ENCODE data around the gene NFE2L2.

NFE2L2 gene

DNA sequence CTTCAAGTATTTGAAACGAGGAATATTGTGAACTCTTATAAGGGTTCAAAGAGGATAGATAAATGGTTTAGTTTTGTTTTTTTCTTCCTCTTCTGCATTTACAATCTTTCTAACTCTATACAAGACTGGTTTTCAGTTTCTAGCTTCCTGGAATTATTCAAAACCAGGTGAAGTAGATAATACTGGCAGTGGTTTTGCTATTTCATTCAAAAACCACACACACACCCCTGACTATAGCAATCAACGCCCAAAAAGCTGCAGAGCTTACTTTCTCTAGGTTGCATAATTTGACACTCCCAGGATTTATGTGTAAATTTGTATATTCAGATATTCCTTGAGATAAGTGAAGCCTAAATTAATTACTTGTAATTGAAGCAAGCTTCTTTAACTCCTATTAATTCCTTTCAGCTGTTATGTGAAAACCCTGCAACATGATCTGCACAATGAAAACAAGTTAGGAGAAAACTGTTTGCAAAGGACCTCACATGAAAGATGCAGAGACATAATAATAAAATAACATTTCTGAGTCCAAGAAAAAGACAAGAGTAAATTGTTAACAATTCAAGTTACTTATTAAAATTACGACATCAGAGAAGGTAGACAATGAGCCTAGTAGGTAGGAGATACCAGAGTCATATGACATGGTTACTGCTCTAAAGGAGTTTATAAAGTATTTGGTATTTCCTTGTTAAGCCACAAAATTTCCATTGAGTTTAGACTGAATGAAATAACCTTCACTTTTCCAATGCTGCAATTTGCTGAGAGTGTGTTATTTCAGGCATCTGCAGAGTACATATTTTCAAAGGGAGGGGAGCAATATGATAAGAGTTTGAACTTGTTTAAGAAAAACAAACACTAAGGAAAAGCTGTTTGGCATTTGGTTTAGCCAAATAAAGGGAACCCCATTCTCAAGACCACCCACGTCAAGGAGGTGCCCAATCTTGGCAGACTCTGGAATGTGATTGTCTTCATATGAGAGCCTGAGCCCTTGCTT, 1.6 kb upstream of the NFE2L2 start:
- Histone ChIP-seq H2AFZ (ENCODE audit: low read depth, low read length) (peak overlapping the region; percentile 91), H3K36me3 (replicated peaks; ENCODE audit: low read depth, low read length) (no peaks in the 10 kb centered on the region), H3K4me2 (ENCODE audit: low read length) (peak overlapping the region; percentile 96), H3K79me2 (ENCODE audit: low read length) (peaks cover 33% of the 10 kb centered on the region), H3K9ac (ENCODE audit: low read length) (peak overlapping the region; percentile 94), H4K20me1 (ENCODE audit: insufficient read depth, low read length) (peaks cover 21% of the 10 kb centered on the region), H3K4me1 (ENCODE audit: low read length) (peaks cover 24% of the 10 kb centered on the region), H3K27me3 (ENCODE audit: low read depth, low read length) (no peaks in the 10 kb centered on the region), H3K9me3 (ENCODE audit: insufficient read depth, low read length) (no peaks in the 10 kb centered on the region), H3K27ac (ENCODE audit: low read length) (peak overlapping the region; percentile 89), H3K4me3 (ENCODE audit: low read length) (peak overlapping the region; percentile 88)
- no peak for TF ChIP-seq EZH2phosphoT487 (IDR thresholded peaks at IDR 0.05; ENCODE audit: low read depth)
- TF ChIP-seq, protein P1, sequence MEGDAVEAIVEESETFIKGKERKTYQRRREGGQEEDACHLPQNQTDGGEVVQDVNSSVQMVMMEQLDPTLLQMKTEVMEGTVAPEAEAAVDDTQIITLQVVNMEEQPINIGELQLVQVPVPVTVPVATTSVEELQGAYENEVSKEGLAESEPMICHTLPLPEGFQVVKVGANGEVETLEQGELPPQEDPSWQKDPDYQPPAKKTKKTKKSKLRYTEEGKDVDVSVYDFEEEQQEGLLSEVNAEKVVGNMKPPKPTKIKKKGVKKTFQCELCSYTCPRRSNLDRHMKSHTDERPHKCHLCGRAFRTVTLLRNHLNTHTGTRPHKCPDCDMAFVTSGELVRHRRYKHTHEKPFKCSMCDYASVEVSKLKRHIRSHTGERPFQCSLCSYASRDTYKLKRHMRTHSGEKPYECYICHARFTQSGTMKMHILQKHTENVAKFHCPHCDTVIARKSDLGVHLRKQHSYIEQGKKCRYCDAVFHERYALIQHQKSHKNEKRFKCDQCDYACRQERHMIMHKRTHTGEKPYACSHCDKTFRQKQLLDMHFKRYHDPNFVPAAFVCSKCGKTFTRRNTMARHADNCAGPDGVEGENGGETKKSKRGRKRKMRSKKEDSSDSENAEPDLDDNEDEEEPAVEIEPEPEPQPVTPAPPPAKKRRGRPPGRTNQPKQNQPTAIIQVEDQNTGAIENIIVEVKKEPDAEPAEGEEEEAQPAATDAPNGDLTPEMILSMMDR (IDR thresholded peaks at IDR 0.05; ENCODE audit: low read depth, low read length), result no peak

DNA sequence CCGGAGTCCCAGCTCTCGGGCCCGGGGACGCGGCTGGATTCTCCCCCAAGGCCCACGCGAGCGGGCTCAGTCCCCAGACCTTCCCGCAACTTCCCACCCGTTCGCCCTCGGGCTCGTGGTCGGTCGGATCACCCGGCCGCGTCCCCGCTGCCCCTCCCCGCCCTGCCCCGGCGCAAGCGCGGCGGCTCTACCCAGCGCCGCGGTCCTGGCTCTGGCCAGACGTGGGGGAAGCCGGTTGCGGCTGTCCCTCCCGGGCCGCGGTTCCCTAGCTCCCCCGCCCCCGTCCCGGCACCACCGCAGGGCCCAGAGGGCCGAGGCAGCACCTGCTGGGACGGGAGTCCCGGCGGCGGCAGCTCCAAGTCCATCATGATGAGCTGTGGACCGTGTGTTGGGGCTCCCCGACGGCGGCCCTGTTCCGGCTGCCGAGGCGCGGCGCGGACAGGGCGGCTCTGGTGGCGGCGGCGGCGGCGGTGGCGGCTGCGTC, 276 bp downstream of the NFE2L2 start:
- H3K9me3 ChIP-seq (ENCODE audit: insufficient read depth, low read length), result no peaks in the 10 kb centered on the region
- TF ChIP-seq EZH2phosphoT487 (IDR thresholded peaks at IDR 0.05; ENCODE audit: low read depth), result no peak
- TF ChIP-seq, protein P1 (IDR thresholded peaks at IDR 0.05; ENCODE audit: low read depth, low read length), result no peak
- H3K36me3 ChIP-seq (replicated peaks; ENCODE audit: low read depth, low read length), result no peaks in the 10 kb centered on the region
- peak overlapping the region; percentile 94 for H3K9ac ChIP-seq (ENCODE audit: low read length)
- peak overlapping the region; percentile 89 for H3K27ac ChIP-seq (ENCODE audit: low read length)
- H3K79me2 ChIP-seq (ENCODE audit: low read length), result peaks cover 52% of the 10 kb centered on the region
- H3K27me3 ChIP-seq (ENCODE audit: low read depth, low read length), result no peaks in the 10 kb centered on the region
- H4K20me1 ChIP-seq (ENCODE audit: insufficient read depth, low read length), result peaks cover 30% of the 10 kb centered on the region
- peak overlapping the region; percentile 88 for H3K4me3 ChIP-seq (ENCODE audit: low read length)
- H3K4me2 ChIP-seq (ENCODE audit: low read length), result peak overlapping the region; percentile 89
- H2AFZ ChIP-seq (ENCODE audit: low read depth, low read length), result 0 out of 2 replicates have a peak overlapping the region, but pooled peaks have one; percentile 15
- peaks cover 24% of the 10 kb centered on the region for H3K4me1 ChIP-seq (ENCODE audit: low read length)

DNA sequence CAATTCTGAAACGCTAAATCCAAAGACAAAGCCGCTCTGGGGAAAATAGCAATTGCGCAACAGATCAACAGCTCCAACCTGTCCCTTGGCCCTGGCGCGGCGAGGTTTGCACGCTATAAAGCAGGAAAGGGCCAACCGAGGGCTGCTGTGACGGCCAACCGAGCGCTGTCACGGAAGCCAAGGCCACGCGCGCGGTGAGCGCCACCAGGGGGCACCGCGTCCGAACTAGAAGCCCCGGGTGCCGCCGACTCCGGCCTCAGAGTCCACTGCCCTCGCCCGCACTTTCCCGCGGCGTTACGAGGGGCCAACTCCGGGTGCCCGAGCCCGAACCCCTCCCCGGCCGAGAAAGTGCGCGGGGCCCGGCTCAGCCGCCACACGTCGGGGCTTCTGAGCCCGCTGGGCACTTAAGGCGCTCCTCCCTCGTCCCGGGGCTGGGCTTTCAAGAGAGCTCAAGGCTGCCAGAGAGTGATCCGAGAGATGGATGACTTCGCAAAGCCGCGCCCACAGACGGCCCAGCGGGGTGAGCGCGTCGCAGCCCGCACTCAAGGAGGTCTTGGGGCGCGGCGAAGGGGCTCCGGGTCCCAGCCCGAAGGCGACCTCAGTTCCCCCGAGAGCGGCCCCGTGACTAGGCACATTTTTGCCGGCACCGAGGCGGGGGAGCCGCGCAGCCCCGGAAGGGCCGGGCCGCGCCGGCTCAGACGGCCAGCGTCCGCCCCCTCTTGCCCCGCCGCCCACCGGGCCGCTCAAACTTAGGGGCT, 897 bp downstream of the NFE2L2 start:
- Histone ChIP-seq H3K79me2 (ENCODE audit: low read length) (peaks cover 58% of the 10 kb centered on the region), H3K9me3 (ENCODE audit: insufficient read depth, low read length) (no peaks in the 10 kb centered on the region), H3K27ac (ENCODE audit: low read length) (peak overlapping the region; percentile 89), H3K36me3 (replicated peaks; ENCODE audit: low read depth, low read length) (peaks cover 3% of the 10 kb centered on the region), H3K4me1 (ENCODE audit: low read length) (peaks cover 24% of the 10 kb centered on the region), H3K9ac (ENCODE audit: low read length) (peak overlapping the region; percentile 94), H4K20me1 (ENCODE audit: insufficient read depth, low read length) (peaks cover 34% of the 10 kb centered on the region), H3K4me2 (ENCODE audit: low read length) (peak overlapping the region; percentile 89), H3K4me3 (ENCODE audit: low read length) (peak overlapping the region; percentile 88), H2AFZ (ENCODE audit: low read depth, low read length) (peak overlapping the region; percentile 15; the same call in 1 of the 2 replicates), H3K27me3 (ENCODE audit: low read depth, low read length) (no peaks in the 10 kb centered on the region)
- TF ChIP-seq, protein P1 (IDR thresholded peaks at IDR 0.05; ENCODE audit: low read depth, low read length), result peak; percentile 74
- TF ChIP-seq EZH2phosphoT487 (IDR thresholded peaks at IDR 0.05; ENCODE audit: low read depth), result no peak
